LNCaP clone FGC (cell line): Measurements from ENCODE around the gene AOPEP.

ENCODE experiments used
- DNase-seq: peaks from one replicate; pipeline ENCODE4 v3.0.0-alpha.2; 2011; ENCODE audit warnings: low read depth
- H3K4me3 ChIP-seq: 2 replicates; pipeline ENCODE4 v1.5.1; 2011; ENCODE audit warnings: mild to moderate bottlenecking, low read depth, low read length, control low read depth
- TF ChIP-seq, protein P1 (sequence below): IDR thresholded peaks from 2 replicates; pipeline ENCODE4 v1.5.1; 2012; ENCODE audit warnings: mild to moderate bottlenecking; ENCODE audit not compliant: control insufficient read depth, insufficient read depth; ENCODE audit errors: extremely low read depth

AOPEP gene

GRCh38 chr9:94697972-94698581, 28.4 kb upstream of the AOPEP start:
- H3K4me3 ChIP-seq, result no peak overlapping the region
- TF ChIP-seq, protein P1, sequence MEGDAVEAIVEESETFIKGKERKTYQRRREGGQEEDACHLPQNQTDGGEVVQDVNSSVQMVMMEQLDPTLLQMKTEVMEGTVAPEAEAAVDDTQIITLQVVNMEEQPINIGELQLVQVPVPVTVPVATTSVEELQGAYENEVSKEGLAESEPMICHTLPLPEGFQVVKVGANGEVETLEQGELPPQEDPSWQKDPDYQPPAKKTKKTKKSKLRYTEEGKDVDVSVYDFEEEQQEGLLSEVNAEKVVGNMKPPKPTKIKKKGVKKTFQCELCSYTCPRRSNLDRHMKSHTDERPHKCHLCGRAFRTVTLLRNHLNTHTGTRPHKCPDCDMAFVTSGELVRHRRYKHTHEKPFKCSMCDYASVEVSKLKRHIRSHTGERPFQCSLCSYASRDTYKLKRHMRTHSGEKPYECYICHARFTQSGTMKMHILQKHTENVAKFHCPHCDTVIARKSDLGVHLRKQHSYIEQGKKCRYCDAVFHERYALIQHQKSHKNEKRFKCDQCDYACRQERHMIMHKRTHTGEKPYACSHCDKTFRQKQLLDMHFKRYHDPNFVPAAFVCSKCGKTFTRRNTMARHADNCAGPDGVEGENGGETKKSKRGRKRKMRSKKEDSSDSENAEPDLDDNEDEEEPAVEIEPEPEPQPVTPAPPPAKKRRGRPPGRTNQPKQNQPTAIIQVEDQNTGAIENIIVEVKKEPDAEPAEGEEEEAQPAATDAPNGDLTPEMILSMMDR, result no peak
- DNase-seq, result no peak

- no peak for DNase-seq
- H3K4me3 ChIP-seq, result no peak overlapping the region
- TF ChIP-seq, protein P1, result no peak
Observed at GRCh38 chr9:94699715-94700373, 26.7 kb upstream of the AOPEP start.

DNA sequence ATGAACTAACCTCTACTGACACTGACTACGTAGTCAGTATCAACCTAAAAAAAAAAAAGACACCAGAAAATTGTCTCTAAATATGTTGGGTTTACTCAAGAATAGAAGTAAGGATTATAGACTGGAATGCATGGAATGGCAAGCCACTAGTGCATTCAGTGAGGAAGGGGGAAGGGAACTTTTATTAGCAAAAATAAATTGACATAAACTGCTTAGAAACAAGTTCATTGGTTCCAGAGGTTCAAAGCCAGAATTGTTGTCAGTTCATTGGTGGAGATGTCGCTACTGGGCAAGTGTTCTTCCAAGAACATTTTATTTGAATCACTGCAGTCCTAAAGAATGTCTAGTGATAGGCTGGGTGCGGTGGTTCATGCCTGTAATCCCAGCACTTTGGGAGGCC, 26.1 kb upstream of the AOPEP start:
- DNase-seq, result no peak
- TF ChIP-seq, protein P1, result no peak
- no peak overlapping the region for H3K4me3 ChIP-seq

GRCh38 chr9:94703488-94704140, 22.9 kb upstream of the AOPEP start:
- DNase-seq, result no peak
- H3K4me3 ChIP-seq, result no peak overlapping the region
- TF ChIP-seq, protein P1, result no peak

DNA sequence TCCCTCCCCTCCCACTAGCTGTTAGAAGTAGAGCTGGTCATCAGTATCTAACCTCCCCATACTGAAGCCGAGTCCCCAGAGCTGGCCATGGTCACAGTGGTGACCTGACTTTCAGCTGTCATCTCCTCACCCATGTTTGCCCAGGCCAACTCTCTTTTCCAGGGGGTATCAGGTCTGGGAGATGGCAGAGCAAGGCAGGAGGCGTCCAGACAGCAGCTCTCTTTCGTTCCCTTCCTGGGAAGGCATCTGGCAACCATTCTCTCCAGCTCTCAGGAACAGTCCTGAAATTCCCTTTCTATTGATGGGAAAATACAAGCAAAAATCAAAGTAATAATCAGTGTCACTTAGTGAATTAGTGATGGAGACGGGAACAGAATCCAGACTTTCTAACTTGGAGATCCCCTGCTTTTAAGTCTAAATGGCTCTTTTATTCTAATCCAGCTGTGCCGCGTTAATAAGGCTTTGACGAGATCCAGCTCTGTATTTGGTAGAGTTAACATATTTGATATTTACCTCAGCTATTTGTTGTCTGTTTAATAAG, 21.3 kb upstream of the AOPEP start:
- TF ChIP-seq, protein P1, result no peak
- DNase-seq, result no peak
- H3K4me3 ChIP-seq, result no peak overlapping the region

DNA sequence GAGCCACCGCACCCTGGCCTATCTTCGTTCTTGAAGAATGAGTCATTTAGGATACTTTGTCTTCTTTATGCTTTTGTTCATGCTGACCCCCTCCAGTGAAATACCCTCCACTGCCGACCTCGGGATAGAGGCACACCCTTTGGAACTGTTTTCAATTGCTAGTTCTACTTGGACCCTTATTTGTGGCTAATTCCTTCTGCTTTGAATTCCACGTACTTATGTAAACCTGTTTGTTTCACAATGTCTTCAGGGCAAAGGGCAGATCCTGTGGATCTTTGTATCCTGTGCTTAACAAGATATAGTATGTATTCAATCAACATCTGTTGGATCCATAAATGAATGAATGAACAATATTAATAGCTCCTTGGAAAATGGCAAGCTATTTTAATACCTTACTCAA, 19.6 kb upstream of the AOPEP start:
- no peak overlapping the region for H3K4me3 ChIP-seq
- TF ChIP-seq, protein P1, result no peak
- no peak for DNase-seq
